ENCODE results near the gene MRPL42.
A peak's percentile ranks its signal among the peaks of the same experiment; 100 is the strongest.

Gene MRPL42

DNA sequence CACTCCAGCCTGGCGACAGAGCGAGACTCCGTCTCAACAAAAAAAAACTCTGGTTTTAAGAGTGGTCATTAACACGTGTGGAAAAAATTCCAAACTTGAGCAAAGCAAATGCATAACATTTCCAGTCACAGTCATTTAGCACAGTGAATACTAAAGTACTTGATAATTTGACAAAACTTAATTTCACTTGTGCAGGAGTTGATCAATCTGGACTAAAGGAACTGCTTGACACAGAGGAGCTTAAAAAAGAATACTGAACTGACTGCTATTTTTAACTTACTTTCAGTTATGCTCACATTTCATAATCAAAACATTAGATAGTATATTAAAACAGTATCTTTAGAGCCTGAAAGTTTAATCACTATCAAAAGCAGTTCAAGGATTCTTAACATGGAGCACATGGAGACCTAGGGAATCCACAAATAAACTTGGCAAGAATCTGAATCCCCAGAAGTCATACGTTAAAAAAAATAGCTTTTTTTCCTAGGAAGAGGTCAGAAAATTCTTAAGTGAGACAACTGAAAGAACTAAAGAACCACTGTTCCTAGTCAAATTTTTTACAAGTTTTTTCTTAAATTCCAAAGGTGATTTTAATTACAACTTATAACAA, 33.0 kb upstream of the MRPL42 start:
- no peak overlapping the region for H2BK5ac ChIP-seq (ENCODE audit: low read length)
- no peaks in the 10 kb centered on the region for H3K36me3 ChIP-seq (ENCODE audit: control insufficient read depth, insufficient read depth, low read length)
- no peak overlapping the region for H4K5ac ChIP-seq (ENCODE audit: low read length)
- peaks cover 84% of the 10 kb centered on the region for H3K79me2 ChIP-seq (ENCODE audit: control insufficient read depth, insufficient read depth, low read length)
- H3K4ac ChIP-seq (ENCODE audit: low read depth, low read length): no peak overlapping the region
- H3K27me3 ChIP-seq (ENCODE audit: insufficient read depth, low read length, poor library complexity): no peaks in the 10 kb centered on the region
- H3K4me2 ChIP-seq (ENCODE audit: low read length): no peak overlapping the region
- no peak for DNase-seq
- no peaks in the 10 kb centered on the region for H3K4me1 ChIP-seq (ENCODE audit: control insufficient read depth, low read depth, low read length)
- H3K4me3 ChIP-seq (ENCODE audit: low read length): no peak overlapping the region
- H3K23ac ChIP-seq (ENCODE audit: low read length): no peak overlapping the region
- no peak overlapping the region for H4K8ac ChIP-seq (ENCODE audit: low read depth, low read length)
- no peak overlapping the region for H3K56ac ChIP-seq (ENCODE audit: low read length)
- no peak overlapping the region for H2BK15ac ChIP-seq (replicated peaks; ENCODE audit: low read depth)
- H2AK5ac ChIP-seq (ENCODE audit: low read length): no peak overlapping the region
- no peaks in the 10 kb centered on the region for H3K79me1 ChIP-seq (ENCODE audit: low read length)
- H3K18ac ChIP-seq (ENCODE audit: low read length): no peak overlapping the region
- no peak overlapping the region for H3K27ac ChIP-seq (ENCODE audit: low read depth, low read length)
- no peak overlapping the region for H2BK120ac ChIP-seq (ENCODE audit: low read depth, low read length)
- H3K9ac ChIP-seq (ENCODE audit: low read length): no peak overlapping the region
- WGBS (ENCODE audit: extremely low coverage, insufficient coverage, low lambda C conversion rate): no CpG with 5 or more reads among the region's 5 CpGs

DNA sequence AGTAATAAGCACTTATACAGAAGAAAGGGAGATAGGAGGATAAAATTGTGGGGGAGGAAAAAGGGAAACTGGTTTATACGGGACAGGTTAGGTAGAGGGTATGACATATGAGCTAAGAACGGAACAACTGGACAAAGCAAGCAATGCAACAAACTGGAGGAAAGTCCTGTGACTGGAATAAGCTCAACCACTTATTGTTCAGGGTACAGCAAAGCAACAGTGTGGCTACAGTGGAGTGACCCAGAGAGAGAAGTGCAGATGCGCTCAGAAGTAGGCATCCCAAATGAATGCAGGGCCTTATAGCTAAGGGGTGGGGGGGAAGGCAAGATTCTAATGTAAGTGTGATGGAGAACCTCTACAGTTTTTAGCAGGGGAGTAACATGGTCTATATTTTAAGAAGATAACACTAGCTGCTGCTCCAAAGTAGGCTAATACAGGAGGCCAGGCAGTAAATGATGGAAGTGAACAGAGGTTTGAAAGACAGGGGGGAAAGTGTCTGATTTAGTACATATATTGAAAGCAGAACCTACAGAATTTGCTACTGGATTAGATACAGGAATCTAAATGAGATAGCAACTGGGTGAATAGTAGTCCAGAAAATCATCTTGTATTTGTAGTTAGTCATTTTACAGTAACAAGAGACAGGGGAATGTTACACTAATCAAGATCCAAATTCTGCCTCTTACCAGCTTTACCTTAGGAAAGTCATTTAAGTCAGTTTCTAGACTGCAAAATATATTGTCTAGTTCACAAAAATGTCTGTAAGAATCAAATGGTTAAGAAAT, 28.9 kb upstream of the MRPL42 start:
- Histone ChIP-seq H2BK15ac (replicated peaks; ENCODE audit: low read depth) (no peak overlapping the region), H3K23ac (ENCODE audit: low read length) (no peak overlapping the region), H2BK120ac (ENCODE audit: low read depth, low read length) (no peak overlapping the region), H2BK5ac (ENCODE audit: low read length) (no peak overlapping the region), H3K4me1 (ENCODE audit: control insufficient read depth, low read depth, low read length) (peaks cover 8% of the 10 kb centered on the region), H3K4ac (ENCODE audit: low read depth, low read length) (no peak overlapping the region), H3K27me3 (ENCODE audit: insufficient read depth, low read length, poor library complexity) (no peaks in the 10 kb centered on the region), H4K5ac (ENCODE audit: low read length) (no peak overlapping the region), H3K79me2 (ENCODE audit: control insufficient read depth, insufficient read depth, low read length) (peaks cover 77% of the 10 kb centered on the region), H3K36me3 (ENCODE audit: control insufficient read depth, insufficient read depth, low read length) (no peaks in the 10 kb centered on the region), H3K4me3 (ENCODE audit: low read length) (no peak overlapping the region), H2AK5ac (ENCODE audit: low read length) (no peak overlapping the region), H3K18ac (ENCODE audit: low read length) (no peak overlapping the region), H3K79me1 (ENCODE audit: low read length) (peaks cover 2% of the 10 kb centered on the region), H3K56ac (ENCODE audit: low read length) (no peak overlapping the region), H3K9ac (ENCODE audit: low read length) (no peak overlapping the region), H3K27ac (ENCODE audit: low read depth, low read length) (no peak overlapping the region), H4K8ac (ENCODE audit: low read depth, low read length) (no peak overlapping the region), H3K4me2 (ENCODE audit: low read length) (no peak overlapping the region)
- WGBS (ENCODE audit: extremely low coverage, insufficient coverage, low lambda C conversion rate): no CpG with 5 or more reads among the region's 3 CpGs
- DNase-seq: no peak

- Histone ChIP-seq H3K56ac (ENCODE audit: low read length) (peak overlapping the region; percentile 98), H4K5ac (ENCODE audit: low read length) (no peak overlapping the region), H3K4ac (ENCODE audit: low read depth, low read length) (no peak overlapping the region), H3K4me2 (ENCODE audit: low read length) (peak overlapping the region; percentile 90), H2BK15ac (replicated peaks; ENCODE audit: low read depth) (no peak overlapping the region), H3K79me1 (ENCODE audit: low read length) (peaks cover 2% of the 10 kb centered on the region), H3K4me3 (ENCODE audit: low read length) (peak overlapping the region; percentile 93), H2AK5ac (ENCODE audit: low read length) (no peak overlapping the region), H3K23ac (ENCODE audit: low read length) (no peak overlapping the region), H3K36me3 (ENCODE audit: control insufficient read depth, insufficient read depth, low read length) (no peaks in the 10 kb centered on the region), H3K9ac (ENCODE audit: low read length) (peak overlapping the region; percentile 97), H3K27ac (ENCODE audit: low read depth, low read length) (no peak overlapping the region), H3K27me3 (ENCODE audit: insufficient read depth, low read length, poor library complexity) (no peaks in the 10 kb centered on the region), H3K79me2 (ENCODE audit: control insufficient read depth, insufficient read depth, low read length) (peaks cover 62% of the 10 kb centered on the region), H2BK5ac (ENCODE audit: low read length) (no peak overlapping the region), H2BK120ac (ENCODE audit: low read depth, low read length) (no peak overlapping the region), H4K8ac (ENCODE audit: low read depth, low read length) (no peak overlapping the region), H3K4me1 (ENCODE audit: control insufficient read depth, low read depth, low read length) (peaks cover 8% of the 10 kb centered on the region), H3K18ac (ENCODE audit: low read length) (no peak overlapping the region)
- no peak for DNase-seq
- no CpG with 5 or more reads among the region's 12 CpGs for WGBS (ENCODE audit: extremely low coverage, insufficient coverage, low lambda C conversion rate)
These were observed 27.1 kb upstream of the MRPL42 start for GRCh38 chr12:93440043-93440835.

- H3K9ac ChIP-seq (ENCODE audit: low read length): peak overlapping the region; percentile 97
- H3K4me2 ChIP-seq (ENCODE audit: low read length): peak overlapping the region; percentile 90
- H3K18ac ChIP-seq (ENCODE audit: low read length): peak overlapping the region; percentile 98
- H3K27me3 ChIP-seq (ENCODE audit: insufficient read depth, low read length, poor library complexity): no peaks in the 10 kb centered on the region
- H3K27ac ChIP-seq (ENCODE audit: low read depth, low read length): peak overlapping the region; percentile 92
- H2BK5ac ChIP-seq (ENCODE audit: low read length): no peak overlapping the region
- peaks cover 53% of the 10 kb centered on the region for H3K79me2 ChIP-seq (ENCODE audit: control insufficient read depth, insufficient read depth, low read length)
- H3K4me3 ChIP-seq (ENCODE audit: low read length): peak overlapping the region; percentile 93
- peak overlapping the region; percentile 61 for H3K4ac ChIP-seq (ENCODE audit: low read depth, low read length)
- peaks cover 2% of the 10 kb centered on the region for H3K79me1 ChIP-seq (ENCODE audit: low read length)
- no peak overlapping the region for H2BK15ac ChIP-seq (replicated peaks; ENCODE audit: low read depth)
- no peaks in the 10 kb centered on the region for H3K36me3 ChIP-seq (ENCODE audit: control insufficient read depth, insufficient read depth, low read length)
- no peak overlapping the region for H4K5ac ChIP-seq (ENCODE audit: low read length)
- H2BK120ac ChIP-seq (ENCODE audit: low read depth, low read length): no peak overlapping the region
- no peak overlapping the region for H4K8ac ChIP-seq (ENCODE audit: low read depth, low read length)
- DNase-seq: peak; percentile 39
- peak overlapping the region; percentile 98 for H3K56ac ChIP-seq (ENCODE audit: low read length)
- peak overlapping the region; percentile 82 for H3K23ac ChIP-seq (ENCODE audit: low read length)
- H2AK5ac ChIP-seq (ENCODE audit: low read length): no peak overlapping the region
- H3K4me1 ChIP-seq (ENCODE audit: control insufficient read depth, low read depth, low read length): peaks cover 8% of the 10 kb centered on the region
- no CpG with 5 or more reads among the region's 55 CpGs for WGBS (ENCODE audit: extremely low coverage, insufficient coverage, low lambda C conversion rate)
These were observed 26.2 kb upstream of the MRPL42 start for GRCh38 chr12:93441081-93441616.

GRCh38 chr12:93441617-93442410, 25.5 kb upstream of the MRPL42 start, which contains the start of gene UBE2N:
Gene UBE2N (minus strand): TSS chr12:93441947. CDS start chr12:93441884, 63 bp downstream.
- Histone ChIP-seq H3K4me2 (ENCODE audit: low read length) (peak within 1 kb of the TSS; percentile 90), H2AK5ac (ENCODE audit: low read length) (no peak within 1 kb of the TSS), H3K9ac (ENCODE audit: low read length) (peak within 1 kb of the TSS; percentile 97), H3K79me2 (ENCODE audit: control insufficient read depth, insufficient read depth, low read length) (peaks cover 47% of the 10 kb centered on the region), H4K8ac (ENCODE audit: low read depth, low read length) (no peak within 1 kb of the TSS), H3K4ac (ENCODE audit: low read depth, low read length) (peak within 1 kb of the TSS; percentile 61), H3K4me3 (ENCODE audit: low read length) (peak within 1 kb of the TSS; percentile 93), H3K79me1 (ENCODE audit: low read length) (peaks cover 2% of the 10 kb centered on the region), H3K18ac (ENCODE audit: low read length) (peak within 1 kb of the TSS; percentile 98), H2BK5ac (ENCODE audit: low read length) (peak within 1 kb of the TSS; percentile 2), H3K56ac (ENCODE audit: low read length) (peak within 1 kb of the TSS; percentile 98), H4K5ac (ENCODE audit: low read length) (no peak within 1 kb of the TSS), H2BK120ac (ENCODE audit: low read depth, low read length) (no peak within 1 kb of the TSS), H3K27ac (ENCODE audit: low read depth, low read length) (peak within 1 kb of the TSS; percentile 92), H3K36me3 (ENCODE audit: control insufficient read depth, insufficient read depth, low read length) (no peaks in the 10 kb centered on the region), H3K27me3 (ENCODE audit: insufficient read depth, low read length, poor library complexity) (no peaks in the 10 kb centered on the region), H3K23ac (ENCODE audit: low read length) (peak within 1 kb of the TSS; percentile 82), H2BK15ac (replicated peaks; ENCODE audit: low read depth) (no peak within 1 kb of the TSS), H3K4me1 (ENCODE audit: control insufficient read depth, low read depth, low read length) (peaks cover 8% of the 10 kb centered on the region)
- peak; percentile 98 for DNase-seq
- WGBS (ENCODE audit: extremely low coverage, insufficient coverage, low lambda C conversion rate): no CpG with 5 or more reads among the region's 105 CpGs

All from mesendoderm (in vitro differentiated cells).